ENCODE data around the gene FGF23. TPM values are rescaled to one million over a fixed set of nuclear protein-coding genes. Genes with fewer than 3 reads are reported as not detected.

Gene FGF23
- total RNA-seq, 3 donors from 2014 or later = not detected

DNA sequence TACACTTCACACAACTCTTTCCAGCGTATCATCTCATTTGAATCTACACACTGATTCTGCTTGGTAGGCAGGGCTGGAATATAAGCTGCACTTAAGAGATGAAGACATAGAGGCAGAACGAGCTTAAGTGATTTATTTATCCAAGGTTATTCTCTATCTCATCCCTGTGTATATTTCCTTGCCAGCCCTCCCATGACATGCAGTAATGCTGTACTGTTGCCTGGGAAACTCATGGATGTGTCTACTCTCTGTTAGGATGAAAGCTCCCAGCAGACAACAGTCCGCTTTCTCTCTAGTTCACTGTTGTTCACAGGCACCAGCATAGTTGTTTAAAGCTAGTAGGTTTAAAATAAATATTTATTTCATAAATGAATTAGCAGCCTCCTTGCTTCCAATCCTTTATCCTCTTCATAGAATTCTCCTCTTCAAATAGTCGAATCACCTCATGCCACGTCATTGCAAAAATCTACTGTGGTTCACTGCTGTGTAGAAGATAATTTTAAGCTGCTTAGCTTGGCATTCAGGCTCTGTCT lies 40.7 kb upstream of the FGF23 start:
- ATAC-seq = peak; percentile 25
- no peaks in the 10 kb centered on the region for H3K4me1 ChIP-seq (ENCODE audit: low read depth)
- intact Hi-C loops (cut with DNase I, micrococcal nuclease) = loop anchor here in 1 of 2 donors (10.0 kb wide), 1 partner anchor 115 kb away; no protein-coding TSS in a partner anchor
- H3K36me3 ChIP-seq (ENCODE audit: low read depth) = no peaks in the 10 kb centered on the region
- H3K9me3 ChIP-seq = no peaks in the 10 kb centered on the region
- H3K4me3 ChIP-seq = no peak overlapping the region
- DNase-seq = peak in 1 of 3 donors; percentile 11
- TF ChIP-seq CTCF (IDR thresholded peaks at IDR 0.05) = no peak

DNA sequence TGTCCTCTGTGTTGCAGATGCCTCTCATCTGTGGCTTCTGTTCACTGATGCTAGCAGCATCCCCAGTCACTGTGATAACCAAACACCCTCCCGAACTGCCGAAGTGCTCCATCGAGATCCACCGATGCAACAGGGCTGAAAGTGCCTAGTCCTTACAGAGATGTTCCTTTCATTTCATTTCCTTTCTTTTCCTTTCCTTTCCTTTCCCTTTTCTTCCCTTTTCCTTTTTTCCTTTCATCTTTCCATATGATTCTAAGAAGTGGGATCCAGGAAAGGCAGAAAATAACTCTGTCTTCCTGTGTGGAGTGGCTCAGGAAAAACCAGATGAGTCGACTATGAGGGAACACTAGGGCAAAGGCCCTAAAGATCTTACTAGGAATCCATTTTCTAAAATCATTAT lies 39.4 kb upstream of the FGF23 start:
- H3K9me3 ChIP-seq = no peaks in the 10 kb centered on the region
- H3K4me1 ChIP-seq (ENCODE audit: low read depth) = no peaks in the 10 kb centered on the region
- TF ChIP-seq CTCF (IDR thresholded peaks at IDR 0.05) = no peak
- intact Hi-C loops (cut with DNase I, micrococcal nuclease) = no loop called here
- DNase-seq (no peak), ATAC-seq (no peak)
- H3K4me3 ChIP-seq = no peak overlapping the region
- H3K36me3 ChIP-seq (ENCODE audit: low read depth) = no peaks in the 10 kb centered on the region

GRCh38 chr12:4417936-4418335 lies 38.4 kb upstream of the FGF23 start:
- H3K4me3 ChIP-seq = no peak overlapping the region
- H3K36me3 ChIP-seq (ENCODE audit: low read depth) = no peaks in the 10 kb centered on the region
- DNase-seq (no peak), ATAC-seq (no peak)
- H3K9me3 ChIP-seq = no peaks in the 10 kb centered on the region
- no peak for TF ChIP-seq CTCF (IDR thresholded peaks at IDR 0.05)
- H3K4me1 ChIP-seq (ENCODE audit: low read depth) = no peaks in the 10 kb centered on the region
- intact Hi-C loops (cut with DNase I, micrococcal nuclease) = no loop called here

DNA sequence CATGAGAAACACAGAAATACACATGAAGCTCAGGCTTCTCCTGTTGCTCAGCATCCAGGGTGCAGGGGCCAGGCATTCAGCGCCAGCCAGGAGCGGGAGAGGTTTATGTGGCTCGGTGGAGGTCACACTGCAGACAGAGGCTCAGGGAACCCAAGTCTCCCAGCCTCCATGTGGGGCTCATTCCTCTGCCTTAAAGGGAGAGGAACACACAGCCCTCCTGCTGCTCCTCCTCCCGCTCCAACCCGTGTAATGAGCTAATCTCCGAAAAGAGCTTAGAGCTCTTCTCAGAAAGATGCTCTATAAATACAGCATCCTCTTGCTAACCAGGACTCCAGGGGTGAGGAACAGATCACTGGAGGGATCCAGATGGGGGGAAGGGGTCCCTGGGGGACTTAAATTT lies 37.9 kb upstream of the FGF23 start:
- H3K9me3 ChIP-seq = no peaks in the 10 kb centered on the region
- no peak for TF ChIP-seq CTCF (IDR thresholded peaks at IDR 0.05)
- ATAC-seq = no peak
- no peaks in the 10 kb centered on the region for H3K36me3 ChIP-seq (ENCODE audit: low read depth)
- intact Hi-C loops (cut with DNase I, micrococcal nuclease) = no loop called here
- H3K4me3 ChIP-seq = no peak overlapping the region
- no peak for DNase-seq
- no peaks in the 10 kb centered on the region for H3K4me1 ChIP-seq (ENCODE audit: low read depth)

GRCh38 chr12:4416276-4416675 lies 36.8 kb upstream of the FGF23 start:
- ATAC-seq = no peak
- H3K9me3 ChIP-seq = no peaks in the 10 kb centered on the region
- intact Hi-C loops (cut with DNase I, micrococcal nuclease) = no loop called here

More at GRCh38 chr12:4416276-4416675, 36.8 kb upstream of the FGF23 start:
- H3K36me3 ChIP-seq (ENCODE audit: low read depth) = no peaks in the 10 kb centered on the region
- no peak overlapping the region for H3K4me3 ChIP-seq
- no peak for TF ChIP-seq CTCF (IDR thresholded peaks at IDR 0.05)
- no peaks in the 10 kb centered on the region for H3K4me1 ChIP-seq (ENCODE audit: low read depth)
- DNase-seq = no peak

Measured in mucosa of descending colon (tissue), 3 donors.